Fibroblast of the conjunctiva (primary cell): Measurements from ENCODE around the gene MBP.
A peak's percentile ranks its signal among the peaks of the same experiment; 100 is the strongest.

Source experiments
- DNase-seq: peaks from one replicate; pipeline ENCODE4 v3.0.0-alpha.2; 2010; ENCODE audit warnings: low read depth

Gene MBP

DNA sequence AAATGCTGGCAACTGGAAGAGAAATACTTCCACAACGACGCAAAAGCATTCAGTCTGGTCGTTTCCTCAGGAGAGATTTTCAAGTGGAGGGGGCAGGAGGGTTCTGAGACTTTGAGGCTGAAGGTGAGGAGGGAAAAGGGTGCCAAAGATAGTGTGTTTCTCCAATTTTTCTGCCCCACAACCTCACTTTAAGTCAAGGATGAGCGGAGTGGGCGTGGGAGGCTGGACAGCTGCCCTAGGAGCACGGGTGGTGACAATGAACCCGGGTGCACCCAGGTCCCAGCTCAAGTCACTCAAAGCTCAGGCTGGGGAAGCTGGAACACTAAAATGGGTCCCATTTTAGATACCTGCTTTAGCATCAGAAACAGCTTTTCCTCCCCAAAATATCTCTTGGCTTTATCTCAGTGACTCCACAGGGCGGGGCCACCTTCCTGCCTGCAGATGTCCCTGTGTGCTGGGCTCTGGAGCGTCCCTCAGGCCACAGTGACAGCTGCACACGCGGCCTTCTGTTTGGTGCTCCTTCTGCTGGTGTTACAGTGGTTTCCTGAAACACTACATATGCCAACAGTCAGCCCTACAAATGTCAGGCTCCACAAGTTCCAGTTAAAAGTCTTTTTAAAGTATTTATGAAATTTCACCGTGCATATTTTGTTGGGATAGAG lies 1.4 kb upstream of the MBP start:
- DNase-seq: no peak

DNA sequence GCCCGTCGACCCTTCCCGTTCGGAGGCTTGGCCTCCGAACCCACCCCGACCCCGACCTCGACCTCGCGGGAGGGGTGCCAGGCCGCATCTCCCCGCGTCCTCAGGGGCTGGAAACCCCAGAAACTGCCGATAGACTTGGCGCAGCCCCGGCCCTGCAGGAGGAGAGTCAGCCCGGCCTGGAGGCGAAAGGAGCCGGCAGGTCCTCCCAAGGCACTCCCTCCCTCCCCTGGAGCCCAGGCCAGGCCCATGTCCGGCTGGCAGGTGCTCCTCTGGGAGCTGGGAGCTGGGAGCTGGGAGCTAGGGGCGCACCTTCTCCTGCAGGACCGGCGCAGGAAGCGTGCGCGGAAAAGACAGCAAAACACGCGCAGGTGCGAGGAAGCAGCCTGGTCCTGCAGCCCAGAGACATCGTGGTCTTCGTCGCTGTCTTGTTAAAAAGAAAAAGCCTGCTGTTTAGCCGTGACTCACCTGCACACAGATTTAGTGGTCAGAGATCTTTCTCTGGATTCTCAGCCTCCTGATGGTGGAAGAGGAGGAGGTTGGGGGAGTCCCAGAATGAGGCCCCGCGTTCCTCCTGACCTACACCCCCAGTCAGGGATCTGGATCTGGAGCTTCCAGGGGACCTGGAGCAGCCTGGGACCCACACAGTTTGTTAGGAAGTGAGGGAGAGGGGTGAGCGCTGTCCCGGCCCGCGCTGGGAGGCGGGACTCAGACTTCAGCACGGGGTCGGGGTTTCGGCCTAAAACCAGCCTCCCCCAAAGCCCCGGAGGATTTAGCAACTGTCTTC lies 660 bp upstream of the MBP start:
- DNase-seq: no peak

DNA sequence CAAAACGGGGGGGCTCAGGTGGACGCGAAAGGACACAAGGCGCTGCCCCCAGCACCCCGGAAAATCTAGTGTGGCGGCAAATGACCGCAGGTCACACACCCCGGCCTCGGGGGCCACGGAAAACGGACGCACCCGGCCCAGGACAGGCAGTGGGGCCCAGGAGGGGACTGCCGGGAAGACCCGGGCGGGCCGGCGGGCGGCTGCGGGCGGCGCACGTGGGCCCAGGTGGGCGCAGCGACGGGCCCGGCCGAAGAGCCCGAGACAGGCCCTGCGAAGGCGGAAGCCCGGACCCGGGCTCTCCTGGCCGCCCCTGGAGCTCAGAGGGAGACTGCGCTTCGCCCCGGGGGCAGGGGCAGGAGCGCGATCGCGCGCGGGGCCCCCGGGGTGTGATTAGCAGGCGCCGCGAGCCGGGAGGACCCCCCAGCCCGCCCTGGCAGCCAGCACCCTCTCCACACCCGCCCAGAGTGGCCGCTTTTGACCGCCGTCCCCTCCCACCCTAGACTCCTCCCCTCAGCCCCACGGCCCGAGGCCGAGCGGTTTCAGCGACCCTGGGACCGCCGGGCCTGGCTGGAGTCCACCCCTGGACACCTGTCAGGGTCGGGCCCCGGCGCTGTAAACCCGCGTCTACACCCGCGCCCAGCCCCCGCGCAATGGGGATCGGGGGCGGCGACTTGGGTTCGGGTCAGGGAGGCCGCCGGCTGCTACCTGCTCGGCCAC lies 773 bp downstream of the MBP start:
- DNase-seq: no peak

DNA sequence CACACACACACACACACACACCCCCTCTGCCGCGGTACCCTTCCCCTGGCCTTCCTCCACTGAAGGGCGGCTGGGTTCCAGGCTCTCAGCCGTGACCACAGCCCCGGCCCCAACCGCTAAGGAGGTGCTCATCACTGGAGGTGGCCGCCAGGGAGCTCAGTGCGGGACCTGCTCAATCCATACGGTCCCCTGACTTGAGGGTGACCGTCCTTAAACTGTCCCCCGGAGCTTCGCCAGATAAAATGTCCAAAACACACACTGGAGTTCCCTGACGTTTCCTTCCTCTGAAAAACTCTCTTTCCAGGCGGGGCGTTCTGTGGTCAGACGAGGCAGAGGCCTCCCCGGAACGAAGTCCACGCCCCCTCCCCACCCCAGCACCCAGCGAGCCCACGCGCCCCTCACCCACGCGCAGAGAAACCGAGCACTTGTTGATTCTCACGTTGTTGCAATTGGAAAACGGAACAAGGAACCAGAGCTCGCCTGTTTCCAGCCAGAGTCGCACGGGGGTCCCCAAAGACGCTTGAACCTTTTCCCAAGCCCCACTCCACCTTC lies 1.4 kb downstream of the MBP start:
- DNase-seq: no peak

DNA sequence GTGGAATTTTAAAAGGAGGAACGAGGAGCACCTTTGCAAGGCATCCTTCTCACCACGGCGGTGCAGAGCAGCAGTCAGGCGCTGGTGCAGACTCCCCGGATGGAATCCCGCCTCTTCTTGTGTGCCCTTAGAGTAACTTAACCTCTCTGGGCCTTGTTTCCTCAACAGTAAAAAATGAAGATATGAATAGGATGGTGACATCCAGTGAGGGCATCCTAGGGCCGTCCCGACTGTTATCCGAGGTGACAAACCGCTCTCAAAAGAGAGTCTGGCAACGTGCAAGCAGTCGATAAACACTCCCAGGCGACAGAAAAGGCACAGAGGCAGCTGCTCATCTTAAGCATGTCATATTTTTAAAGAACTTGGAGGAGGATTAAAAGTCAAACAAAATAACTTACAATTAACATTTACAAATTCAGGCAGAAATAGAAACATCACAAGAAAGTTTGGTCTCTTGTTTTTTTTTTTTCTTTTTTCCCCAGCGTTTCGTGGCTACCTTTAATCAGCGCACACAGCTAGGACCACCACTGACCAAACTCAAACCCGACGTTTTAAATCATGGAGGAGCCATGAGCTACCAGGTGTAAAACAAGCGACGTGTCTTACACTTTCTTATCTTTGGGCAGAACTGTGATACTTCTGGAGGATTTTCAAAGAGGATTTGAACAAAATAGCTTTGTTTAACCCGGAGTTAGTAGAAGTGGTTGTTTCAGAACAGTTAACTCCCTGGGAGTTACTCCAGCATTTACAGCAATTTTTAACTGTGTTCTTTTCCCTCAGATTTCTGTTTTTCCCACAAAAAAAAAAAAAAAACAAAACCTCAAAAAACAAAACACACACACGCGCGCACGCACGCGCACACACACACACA lies 2.1 kb downstream of the MBP start:
- DNase-seq: no peak

DNA sequence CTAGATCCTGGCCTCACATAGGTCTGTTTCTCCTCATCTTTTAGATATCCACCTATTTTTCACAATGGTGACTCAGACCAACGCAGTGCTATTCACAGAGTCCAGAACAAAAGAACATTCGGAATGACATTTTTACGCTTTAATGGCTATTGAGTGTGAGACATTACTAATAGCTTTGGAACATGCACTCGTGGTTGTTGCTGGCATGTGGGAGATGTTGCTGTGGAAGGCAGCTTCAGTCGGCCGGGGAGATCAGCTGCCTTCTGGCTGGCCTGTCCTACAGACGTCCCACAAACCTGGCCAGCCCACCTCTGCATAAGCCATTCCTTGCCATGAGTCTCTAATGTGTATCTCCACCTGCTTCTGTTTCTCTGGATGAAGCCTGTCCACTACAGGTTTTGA lies 3.4 kb downstream of the MBP start:
- no peak for DNase-seq

DNA sequence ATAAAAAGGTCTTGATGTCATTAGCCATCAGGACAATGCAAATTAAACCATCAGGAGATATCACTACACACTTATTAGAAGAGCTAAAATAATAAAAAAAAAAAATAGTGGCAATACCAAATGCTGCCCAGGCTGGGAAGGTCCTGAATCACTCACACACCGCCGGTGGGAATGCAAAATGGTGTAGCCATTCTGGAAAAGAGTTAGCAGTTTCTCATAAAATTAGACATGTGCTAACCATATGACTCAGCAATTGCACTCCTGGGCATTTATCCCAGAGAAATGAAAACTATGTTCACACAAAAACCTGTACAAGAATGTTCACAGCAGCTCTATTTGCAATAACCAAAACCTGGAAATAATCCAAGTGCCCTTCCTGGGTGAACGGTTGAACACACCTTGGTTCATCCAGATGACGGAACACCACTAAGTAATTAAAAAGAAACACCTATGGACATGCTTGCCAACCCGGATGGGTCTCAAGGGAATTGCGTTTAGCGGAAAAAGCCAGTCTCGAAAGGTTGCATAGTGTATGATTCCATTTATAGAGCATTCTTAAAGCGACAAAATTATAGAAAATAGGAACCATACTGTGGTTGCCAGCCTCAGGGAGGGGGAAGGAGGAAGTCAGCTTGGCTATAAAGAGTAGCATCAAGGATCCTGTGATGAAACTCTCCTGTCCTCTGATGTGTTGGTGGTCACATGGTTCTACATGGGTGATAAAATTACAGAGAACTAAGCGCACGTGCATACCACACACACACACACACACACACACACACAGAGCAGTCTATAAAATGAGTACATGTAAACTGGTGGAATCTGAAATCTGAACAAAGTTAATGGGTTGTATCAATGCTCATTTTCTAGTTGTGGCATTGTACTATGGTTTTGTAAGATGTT lies 4.6 kb downstream of the MBP start:
- peak; percentile 74 for DNase-seq

DNA sequence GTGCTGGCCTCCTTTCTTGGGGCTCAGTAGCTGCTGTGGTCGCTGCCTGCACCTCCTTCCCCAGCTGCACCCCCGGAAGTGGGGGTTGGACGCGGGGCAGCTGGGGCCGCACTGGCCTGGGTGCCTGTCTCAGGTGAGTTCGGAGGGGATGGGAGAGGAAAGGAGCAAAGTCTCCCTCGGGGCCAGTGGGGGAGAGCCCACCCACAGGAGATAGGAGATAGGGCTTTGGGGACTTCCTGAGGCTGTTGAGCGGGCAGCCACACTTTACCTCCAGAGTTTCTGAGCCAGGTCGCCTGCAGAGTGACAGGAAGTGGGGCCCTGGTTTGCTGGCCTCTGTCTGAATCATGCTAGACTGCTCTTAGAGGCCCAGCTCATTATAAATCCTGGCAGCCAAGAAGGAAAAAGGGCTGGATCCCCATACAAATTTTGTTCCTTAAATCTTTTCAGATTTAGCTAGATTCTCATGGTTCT lies 8.1 kb downstream of the MBP start:
- DNase-seq: no peak

DNA sequence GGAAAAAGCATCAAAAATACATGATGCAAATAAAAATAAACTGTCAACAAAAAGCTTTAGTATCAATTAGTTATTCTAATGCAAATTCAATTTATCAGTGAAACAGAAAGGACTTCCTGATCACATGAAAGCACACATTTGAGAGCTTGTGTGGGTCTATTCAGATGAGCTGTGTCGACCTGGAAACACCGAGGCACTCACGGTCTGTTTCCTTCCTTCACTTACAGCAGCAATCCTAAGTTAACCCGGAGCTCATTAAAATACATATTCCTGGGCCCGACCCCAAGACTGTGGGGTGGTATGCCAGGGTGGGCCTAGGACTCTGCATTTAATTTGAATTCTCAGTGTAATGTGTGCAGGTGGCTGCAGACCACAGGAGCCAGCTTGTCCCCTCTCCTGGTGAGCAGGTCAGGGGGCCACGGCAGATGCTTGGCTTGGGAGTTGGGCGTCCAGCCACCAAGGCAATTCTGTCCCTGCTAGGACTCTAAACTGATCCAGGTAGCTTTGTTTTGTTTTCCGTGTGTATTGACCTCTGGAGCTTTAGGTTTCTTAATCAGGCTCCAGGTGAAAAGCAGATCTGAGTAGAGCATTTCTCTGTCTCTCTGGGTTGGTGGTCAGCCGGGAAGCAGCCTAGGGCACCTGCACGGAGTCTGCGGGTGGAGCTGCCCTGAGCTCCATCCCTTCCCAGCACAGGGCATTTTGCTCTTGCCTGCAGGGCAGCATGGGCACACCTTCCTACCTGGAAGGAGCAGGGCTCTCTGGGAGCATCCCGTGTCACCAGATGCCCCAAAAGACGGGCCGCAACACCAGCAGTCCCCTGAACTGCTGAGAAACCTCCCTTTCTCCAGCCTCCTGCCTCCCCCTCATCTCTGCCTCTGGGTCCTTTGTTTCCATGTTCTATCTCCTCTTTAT lies 9.0 kb downstream of the MBP start:
- no peak for DNase-seq

DNA sequence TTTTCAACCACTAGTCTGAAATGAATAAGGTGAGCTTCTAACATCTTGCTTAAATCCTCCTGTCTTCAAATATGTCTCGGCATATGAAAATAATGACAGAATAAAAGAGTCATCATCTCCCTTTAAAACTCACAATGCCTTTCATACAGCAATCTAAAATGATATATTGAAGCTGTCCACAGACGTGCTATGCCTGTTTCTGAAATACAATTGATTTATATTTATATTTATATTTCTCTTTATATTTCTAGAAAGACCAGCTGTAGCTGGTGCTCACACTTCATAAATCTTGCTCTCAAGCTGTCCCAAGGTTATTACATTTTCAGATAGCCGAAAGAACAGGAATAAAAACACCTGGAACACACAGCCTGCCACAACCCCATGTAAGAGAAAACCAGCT lies 11.1 kb downstream of the MBP start:
- no peak for DNase-seq

DNA sequence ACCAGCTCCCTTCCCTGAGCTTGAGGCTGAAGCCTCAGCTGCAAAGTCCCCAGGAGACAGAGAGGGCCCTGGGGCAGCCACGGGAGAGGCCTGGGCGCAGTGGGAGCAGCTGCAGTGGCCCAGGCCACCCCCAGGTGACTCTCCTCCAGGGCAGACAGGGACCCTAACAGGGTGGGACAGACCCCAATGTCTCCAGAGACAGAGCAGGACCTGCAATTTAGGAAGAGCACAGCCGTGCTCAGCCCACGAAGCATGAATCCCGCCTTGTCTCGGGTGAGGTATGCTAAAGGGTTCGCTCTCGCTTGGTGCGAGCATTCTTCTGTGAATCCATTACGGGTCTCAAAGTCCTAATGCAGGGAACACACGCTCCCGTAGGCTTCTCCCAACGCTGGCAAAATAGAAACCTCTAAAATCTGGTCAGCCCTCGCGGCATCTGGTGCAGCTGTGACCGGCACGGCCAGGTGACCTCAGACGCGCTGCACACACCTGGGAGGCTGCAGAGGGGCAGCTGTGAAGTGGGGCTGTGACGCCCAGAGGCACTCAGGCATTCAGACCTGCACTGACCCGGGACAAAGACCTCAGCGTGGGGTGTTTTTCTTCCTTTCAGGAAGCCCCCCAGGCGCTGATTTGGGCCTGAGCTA lies 12.6 kb downstream of the MBP start:
- no peak for DNase-seq

DNA sequence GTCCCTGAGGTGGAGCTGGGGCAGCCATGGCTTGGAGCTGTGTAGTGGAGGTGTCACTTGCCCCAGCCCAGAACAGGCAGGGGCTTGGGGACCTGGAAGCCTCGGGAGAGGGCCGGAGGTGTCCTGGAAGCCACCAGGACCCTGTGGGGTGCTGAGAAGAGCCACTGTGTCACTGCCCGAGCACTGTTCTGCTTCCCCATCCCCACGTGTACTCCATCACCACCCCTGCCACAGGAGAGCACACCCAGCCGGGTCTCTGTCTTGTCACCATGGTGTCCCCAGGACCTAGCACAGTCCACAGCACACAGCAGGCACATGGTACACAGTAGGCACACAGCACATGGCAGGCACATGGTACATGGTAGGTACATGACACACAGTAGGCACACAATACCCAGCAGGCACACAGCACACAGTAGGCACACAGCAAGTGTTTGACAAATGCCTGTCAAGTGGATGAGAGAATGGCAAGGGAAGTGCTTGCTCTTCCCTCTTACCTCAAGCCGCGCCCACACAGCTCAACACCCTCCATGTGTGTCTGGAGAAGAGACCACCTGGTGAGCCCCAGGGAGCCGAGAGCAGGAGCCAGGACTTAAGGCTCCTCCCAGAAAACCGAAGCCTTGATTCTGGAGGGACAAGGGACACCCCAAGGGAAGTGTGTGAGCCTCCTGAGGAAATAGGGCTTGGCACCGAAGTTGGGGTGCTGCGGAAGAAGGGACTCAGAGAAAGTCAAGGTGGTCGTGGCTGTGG lies 13.3 kb downstream of the MBP start:
- no peak for DNase-seq

DNA sequence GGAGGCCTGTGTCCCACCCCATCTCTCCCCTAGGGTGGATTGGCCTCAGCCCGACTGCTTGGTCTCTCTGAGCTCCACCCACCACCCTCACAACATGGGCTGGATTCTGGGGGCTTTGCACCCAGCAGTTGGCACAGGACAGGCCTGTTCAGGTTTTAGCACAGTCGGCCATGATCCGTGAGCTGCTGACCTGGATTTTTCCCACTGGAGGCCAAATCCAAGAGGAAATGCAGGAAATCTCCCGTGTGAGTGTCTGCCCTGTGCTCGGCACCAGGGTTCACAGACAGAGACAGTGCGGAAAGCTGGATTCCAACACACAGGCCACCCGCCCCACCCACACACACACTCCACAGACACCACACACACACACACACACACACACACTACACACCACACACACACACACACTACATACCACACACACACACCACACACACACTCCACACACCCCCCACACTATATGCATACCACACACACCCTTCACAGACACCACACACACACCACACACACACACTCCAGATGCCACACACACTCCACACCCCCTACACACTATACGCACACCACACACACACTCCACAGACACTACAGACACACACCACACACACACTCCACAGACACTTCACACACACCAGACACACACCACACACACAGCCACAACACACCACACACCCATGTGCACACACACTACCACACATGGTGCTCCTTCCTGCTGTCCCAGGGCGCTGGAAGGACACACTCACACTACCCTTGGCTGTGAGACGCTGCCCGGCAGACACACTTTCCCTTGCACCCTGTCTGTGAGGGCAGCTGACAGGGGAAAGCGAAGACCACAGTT lies 14.1 kb downstream of the MBP start:
- DNase-seq: no peak

DNA sequence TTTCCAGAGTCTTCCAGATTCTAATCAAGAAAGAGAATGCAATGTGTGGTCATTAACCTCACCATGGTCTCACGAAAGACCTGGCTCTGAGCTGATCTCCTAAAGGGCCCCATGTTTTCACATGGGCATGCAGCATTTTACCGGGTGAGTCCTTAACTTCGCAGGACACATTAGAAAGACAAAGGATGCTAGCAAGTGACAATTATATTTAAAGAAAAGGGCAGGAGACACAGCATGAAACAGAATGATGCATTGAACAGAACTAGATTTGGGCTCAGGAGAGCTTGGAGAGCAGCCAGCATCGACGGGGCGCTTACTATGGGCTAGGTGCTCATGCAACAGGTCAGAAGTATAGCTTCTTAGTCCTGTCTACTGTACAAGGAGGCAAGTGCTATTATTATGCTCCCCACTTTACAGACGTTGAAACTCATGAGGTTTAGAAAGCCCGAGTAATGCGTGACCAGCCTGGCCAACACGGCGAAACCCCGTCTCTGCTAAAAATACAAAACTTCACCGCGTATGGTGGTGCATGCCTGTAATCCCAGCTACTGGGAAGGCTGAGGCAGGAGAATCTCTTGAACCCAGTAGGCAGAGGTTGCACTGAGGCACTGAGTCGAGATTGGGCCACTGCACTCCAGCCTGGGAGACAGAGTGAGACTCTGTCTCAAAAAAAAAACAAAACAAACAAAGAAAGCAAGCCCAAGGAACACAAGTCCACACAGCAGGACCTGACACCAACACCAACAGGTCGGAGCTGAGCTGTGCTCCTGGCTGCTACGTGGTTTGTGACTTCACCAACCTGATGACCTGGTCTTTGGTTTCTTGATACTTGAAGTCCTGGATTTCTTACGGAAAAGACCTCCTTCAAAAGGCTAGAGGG lies 16.1 kb downstream of the MBP start:
- no peak for DNase-seq

DNA sequence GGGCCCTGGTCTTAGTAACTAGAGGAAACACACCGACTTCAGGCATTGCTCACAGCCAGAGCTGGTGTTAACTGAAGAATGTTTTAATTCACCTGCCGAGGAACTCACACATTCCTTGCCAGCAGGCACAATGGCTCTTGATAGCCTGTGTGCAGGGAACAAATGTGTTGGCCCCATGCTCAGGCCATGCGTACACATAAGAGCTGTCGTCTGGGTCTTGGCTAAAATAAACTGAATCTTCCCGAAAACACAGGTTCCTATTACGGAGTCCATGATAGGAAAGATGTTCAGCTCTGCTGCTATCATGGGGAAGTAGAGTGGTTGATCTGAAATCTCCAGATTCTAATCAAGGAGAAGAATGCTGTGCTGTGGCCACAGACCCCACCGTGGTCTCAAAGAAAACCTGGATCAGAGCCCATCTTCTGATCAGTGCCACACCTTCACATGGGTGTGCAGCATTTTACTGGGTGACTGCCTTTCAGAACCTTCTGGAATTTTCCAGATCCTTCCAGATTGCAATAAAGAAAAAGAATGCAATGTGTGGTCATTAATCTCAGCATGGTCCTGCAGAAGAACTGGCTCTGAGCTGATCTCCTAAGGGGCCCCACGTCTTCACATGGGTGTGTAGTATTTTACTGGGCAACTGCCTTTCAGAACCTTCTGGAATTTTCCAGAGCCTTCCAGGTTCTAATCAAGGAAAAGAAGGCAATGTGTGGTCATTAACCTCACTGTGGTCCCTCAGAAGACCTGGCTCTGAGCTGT lies 17.2 kb downstream of the MBP start:
- DNase-seq: no peak
